ENCODE data around the gene PMM1.
A peak's percentile ranks its signal among the peaks of the same experiment; 100 is the strongest.

DNA sequence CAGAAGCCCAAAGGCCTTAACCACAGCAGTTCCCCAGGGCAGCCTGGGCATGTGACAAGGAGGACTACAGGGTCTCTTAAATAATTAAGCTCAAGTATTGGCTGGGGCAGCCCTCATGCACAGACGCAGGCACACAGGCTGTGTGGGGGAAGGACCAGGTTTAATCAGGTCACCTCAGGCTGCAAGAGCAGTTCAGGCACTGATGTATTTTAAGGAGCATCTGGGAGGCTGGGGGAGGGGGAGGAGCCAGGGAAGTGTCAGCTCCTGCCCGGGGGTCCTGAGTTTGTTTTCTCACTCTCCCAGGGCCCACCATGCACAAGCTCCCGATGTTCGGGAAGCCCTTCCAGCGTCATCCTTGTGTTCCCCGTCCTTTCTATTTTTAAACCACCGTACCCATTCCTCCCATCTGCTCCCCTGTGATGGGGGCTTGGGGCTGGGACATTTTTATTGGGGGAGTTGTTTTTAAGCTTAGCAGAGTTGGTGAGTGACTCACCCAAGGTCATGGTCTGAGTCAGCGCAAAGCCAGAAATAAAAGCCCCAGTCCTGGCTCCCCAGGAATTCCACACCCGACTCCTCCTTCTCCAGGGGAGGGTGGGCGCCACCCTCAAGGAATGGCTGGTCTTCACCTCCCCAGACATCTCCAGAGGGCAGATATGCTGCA, 26.5 kb downstream of the PMM1 start:
- TF ChIP-seq, protein P1, sequence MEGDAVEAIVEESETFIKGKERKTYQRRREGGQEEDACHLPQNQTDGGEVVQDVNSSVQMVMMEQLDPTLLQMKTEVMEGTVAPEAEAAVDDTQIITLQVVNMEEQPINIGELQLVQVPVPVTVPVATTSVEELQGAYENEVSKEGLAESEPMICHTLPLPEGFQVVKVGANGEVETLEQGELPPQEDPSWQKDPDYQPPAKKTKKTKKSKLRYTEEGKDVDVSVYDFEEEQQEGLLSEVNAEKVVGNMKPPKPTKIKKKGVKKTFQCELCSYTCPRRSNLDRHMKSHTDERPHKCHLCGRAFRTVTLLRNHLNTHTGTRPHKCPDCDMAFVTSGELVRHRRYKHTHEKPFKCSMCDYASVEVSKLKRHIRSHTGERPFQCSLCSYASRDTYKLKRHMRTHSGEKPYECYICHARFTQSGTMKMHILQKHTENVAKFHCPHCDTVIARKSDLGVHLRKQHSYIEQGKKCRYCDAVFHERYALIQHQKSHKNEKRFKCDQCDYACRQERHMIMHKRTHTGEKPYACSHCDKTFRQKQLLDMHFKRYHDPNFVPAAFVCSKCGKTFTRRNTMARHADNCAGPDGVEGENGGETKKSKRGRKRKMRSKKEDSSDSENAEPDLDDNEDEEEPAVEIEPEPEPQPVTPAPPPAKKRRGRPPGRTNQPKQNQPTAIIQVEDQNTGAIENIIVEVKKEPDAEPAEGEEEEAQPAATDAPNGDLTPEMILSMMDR (IDR thresholded peaks at IDR 0.05): no peak
- TF ChIP-seq POLR2A (IDR thresholded peaks at IDR 0.05): peak; percentile 28 to 32

All from uterus (tissue), 2 donors.